GM04503 (cell line): Measurements from ENCODE around the gene SLC16A5.
"Not testable (repeated sequence)": the region's sequence is repeated elsewhere in the genome, so short reads cannot be mapped to it uniquely, and the experiment has no call there.

Experiments used
- DNase-seq: peaks from one replicate; pipeline ENCODE4 v3.0.0-alpha.2; 2012; ENCODE audit warnings: low read depth

SLC16A5 gene

DNA sequence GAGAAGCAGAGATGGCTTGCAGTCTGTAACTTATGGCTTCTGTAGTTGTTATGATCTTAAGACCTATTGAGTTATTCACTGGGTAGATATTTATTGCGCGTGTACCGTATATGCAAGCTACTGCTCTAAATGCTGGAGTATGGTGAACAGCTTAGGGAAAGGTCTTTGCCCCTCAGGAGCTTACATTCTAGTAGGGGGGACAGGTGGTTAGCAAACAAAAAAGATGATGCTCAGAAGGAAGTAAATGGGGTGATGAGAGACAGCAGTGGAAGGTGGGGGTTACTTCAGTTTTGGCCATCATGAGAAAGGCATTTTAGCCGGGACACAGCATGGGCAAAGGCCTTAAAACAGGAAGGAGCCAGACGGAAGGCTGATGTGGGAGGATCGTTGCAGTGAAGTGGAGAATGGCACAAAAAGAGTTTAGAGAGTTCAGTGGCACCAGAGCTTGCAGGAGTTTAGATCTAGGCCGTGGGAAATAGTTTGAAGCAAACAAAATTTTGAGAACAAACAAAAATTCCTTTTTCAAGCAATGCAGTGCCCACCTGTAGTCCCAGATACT lies 24.1 kb downstream of the SLC16A5 start:
- no peak for DNase-seq

GRCh38 chr17:75113798-75114551 lies 26.2 kb downstream of the SLC16A5 start:
- DNase-seq: peak; percentile 43

DNA sequence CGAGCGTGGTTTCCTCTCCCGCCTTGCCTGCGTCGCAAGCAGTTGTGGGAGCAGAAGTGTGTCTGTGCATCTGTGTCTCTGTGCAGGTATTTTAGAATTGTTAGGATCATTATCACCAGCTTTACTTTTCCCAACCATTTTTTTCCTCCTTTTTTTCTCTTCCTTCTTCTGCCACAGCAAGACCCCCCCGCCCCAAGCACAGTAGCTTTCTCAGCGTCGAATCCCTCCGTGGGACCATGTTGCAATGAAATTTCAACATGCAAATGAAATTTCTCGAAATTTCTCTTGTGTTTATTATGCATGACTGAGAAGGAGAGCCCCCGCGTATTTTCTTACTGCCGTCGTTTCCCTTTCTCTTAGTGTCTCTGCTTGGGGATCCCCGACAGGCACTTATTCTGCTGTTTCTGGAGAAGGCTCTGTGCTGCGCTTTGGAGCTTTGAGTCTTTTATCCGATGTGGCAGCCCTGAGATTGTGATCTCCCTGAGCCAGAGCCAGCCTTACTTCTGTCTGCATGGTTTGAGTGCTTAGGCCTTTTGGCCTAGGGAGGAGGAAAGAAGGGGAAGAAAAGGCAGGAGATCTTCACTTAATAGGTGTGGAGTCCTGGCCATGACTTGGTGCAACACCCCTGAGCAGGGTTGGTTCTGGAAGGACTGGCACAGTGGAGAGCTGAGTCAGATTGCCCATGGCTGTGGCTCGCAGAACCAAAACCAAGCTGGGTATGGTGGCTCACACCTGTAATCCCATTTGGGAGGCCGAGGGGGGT lies 27.0 kb downstream of the SLC16A5 start:
- no peak for DNase-seq

GRCh38 chr17:75115555-75115954 lies 27.8 kb downstream of the SLC16A5 start:
- no peak for DNase-seq

- DNase-seq: no peak
These were observed 29.0 kb downstream of the SLC16A5 start for GRCh38 chr17:75116737-75117136.

- no peak for DNase-seq
These were observed 30.6 kb downstream of the SLC16A5 start for GRCh38 chr17:75118307-75118706.

GRCh38 chr17:75124041-75124818 lies 36.5 kb downstream of the SLC16A5 start:
- no peak for DNase-seq

DNA sequence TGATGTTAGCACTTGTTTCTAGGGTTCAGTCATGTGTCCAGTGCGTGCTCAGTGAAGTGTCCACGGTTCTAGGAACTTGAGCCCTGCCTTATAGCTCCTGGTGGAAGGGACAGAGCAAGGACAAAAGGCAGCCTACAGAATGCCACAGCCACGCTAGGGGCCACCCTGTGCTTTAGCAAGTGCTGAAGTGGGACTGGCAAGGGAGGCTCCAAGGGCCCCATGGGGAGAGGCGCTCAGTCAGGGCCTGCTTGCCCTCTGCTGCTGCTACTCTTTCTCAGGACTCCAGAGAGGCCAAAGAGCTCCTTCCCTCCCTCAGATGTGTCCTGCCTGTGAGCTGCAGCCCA lies 37.0 kb downstream of the SLC16A5 start:
- DNase-seq: no peak

DNA sequence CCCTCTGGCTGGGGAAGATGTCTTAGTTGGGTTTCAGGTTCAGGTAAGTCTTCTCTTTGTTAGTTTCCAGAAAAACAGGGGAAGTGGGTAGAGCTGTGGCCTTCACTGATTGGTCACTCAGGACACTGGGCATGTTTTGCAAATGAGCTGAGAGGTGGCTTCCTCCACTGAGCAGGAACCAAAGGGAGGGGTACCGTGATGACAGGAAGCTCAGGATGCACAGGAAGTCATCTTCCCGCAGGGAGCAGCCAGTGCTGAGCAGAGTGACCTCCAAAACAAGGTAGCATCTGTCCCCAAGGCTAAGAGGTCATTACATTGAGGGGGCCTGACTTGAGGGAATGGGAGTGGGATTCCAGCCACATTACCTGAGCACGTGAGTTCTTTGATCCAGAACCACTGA lies 38.2 kb downstream of the SLC16A5 start:
- no peak for DNase-seq

DNA sequence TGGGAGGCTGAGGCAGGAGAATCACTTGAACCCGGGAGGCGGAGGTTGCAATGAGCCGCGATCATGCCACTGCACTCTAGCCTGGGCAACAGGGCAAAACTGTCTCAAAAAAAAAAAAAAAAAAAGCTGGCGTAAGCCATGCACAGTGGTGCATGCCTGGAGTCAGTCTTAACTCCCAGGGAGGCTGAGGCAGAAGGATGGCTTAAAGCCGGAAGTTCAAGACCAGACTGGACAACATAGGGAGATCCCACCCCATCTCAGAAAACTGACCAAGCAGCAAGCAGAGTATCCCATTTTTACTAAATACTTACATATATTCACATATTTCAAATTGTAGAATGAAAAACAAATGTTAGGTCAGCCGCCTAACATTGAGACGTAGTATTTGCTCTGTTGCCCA lies 39.2 kb downstream of the SLC16A5 start:
- DNase-seq: no peak

DNA sequence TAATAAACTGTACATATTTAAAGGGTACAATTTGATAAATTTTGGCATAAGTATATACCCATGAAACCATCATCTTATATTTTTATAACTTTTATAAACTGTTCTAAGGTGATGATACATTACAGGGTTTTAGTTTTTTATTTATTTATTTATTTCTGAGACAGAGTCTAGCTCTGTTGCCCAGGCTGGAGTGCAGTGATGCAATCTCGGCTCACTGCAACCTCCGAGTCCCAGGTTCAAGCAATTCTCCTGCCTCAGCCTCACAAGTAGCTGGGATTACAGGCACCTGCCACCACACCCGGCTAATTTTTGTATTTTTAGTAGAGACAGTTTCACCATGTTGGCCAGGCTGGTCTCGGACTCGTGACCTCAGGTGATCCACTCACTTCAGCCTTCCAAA lies 40.2 kb downstream of the SLC16A5 start:
- not testable (repeated sequence) for DNase-seq

GRCh38 chr17:75128694-75129505 lies 41.1 kb downstream of the SLC16A5 start:
- no peak for DNase-seq

GRCh38 chr17:75129576-75129975 lies 41.8 kb downstream of the SLC16A5 start:
- DNase-seq: no peak

- DNase-seq: no peak
These were observed 42.4 kb downstream of the SLC16A5 start for GRCh38 chr17:75130059-75130631.

- no peak for DNase-seq
These were observed 43.0 kb downstream of the SLC16A5 start for GRCh38 chr17:75130632-75131277.

- DNase-seq: no peak
These were observed 43.7 kb downstream of the SLC16A5 start, which contains the start of gene NT5C for GRCh38 chr17:75131278-75132017. NT5C (minus strand) TSS chr17:75131742; CDS start chr17:75131707, 35 bp downstream.

- not testable (repeated sequence) for DNase-seq
These were observed 44.6 kb downstream of the SLC16A5 start for GRCh38 chr17:75132018-75133000.

GRCh38 chr17:75133001-75133400 lies 45.2 kb downstream of the SLC16A5 start:
- no peak for DNase-seq
